ENCODE results near the gene DQX1. TPM values are rescaled to one million over a fixed set of nuclear protein-coding genes. Genes with fewer than 3 reads are reported as not detected.

DQX1 gene
- total and polyA plus RNA-seq, 9 of the 15 experiments (the other 6 are each of a cell fraction or from before 2014, with no cell fraction given) = 0.04 to 0.38 (median 0.18) TPM; not detected in 1

GRCh38 chr2:74491648-74492544, 34.1 kb downstream of the DQX1 start (continued):
- TF ChIP-seq RREB1 (CRISPR knock-in tag; IDR thresholded peaks at IDR 0.05) (no peak), CBFA2T3 (IDR thresholded peaks at IDR 0.05) (0 out of 2 replicates have a peak, but pooled peaks have one; percentile 32), NR2C2 (CRISPR knock-in tag; IDR thresholded peaks at IDR 0.05) (no peak), NR2C2 (tag; IDR thresholded peaks at IDR 0.05) (peak; percentile 33; the same call in 1 of the 2 replicates), ARID1B (IDR thresholded peaks at IDR 0.05) (peak; percentile 15; the same call in 1 of the 2 replicates), ZNF274 (IDR thresholded peaks at IDR 0.05; ENCODE audit: borderline replicate concordance, low read depth, low read length) (no peak), IRF2 (CRISPR knock-in tag; IDR thresholded peaks at IDR 0.05) (no peak)

Data from K562 (cell line).